ENCODE measurements around the gene ADGRF3.
"Not testable (repeated sequence)": the region's sequence is repeated elsewhere in the genome, so short reads cannot be mapped to it uniquely, and the experiment has no call there.

The ADGRF3 gene

GRCh38 chr2:26346454-26347053, at the start of gene ADGRF3:
TSS of gene ADGRF3 (minus strand) at chr2:26346789. CDS start at chr2:26346234, 555 bp downstream.
- DNase-seq = peak; percentile 75

- no peak for DNase-seq
These were observed 48.8 kb upstream of the ADGRF3 start for GRCh38 chr2:26395394-26395793.

GRCh38 chr2:26394694-26395093, 48.1 kb upstream of the ADGRF3 start:
- DNase-seq = no peak

GRCh38 chr2:26387189-26387588, 40.6 kb upstream of the ADGRF3 start:
- DNase-seq = no peak

- no peak for DNase-seq
These were observed 38.0 kb upstream of the ADGRF3 start for GRCh38 chr2:26384597-26384996.

GRCh38 chr2:26384183-26384582, 37.6 kb upstream of the ADGRF3 start:
- no peak for DNase-seq

GRCh38 chr2:26382564-26382963, 36.0 kb upstream of the ADGRF3 start:
- no peak for DNase-seq

GRCh38 chr2:26380281-26380680, 33.7 kb upstream of the ADGRF3 start:
- DNase-seq = no peak

GRCh38 chr2:26376799-26377198, 30.2 kb upstream of the ADGRF3 start:
- DNase-seq = no peak

- not testable (repeated sequence) for DNase-seq
These were observed 24.3 kb upstream of the ADGRF3 start for GRCh38 chr2:26370909-26371308.

GRCh38 chr2:26369664-26370063, 23.1 kb upstream of the ADGRF3 start:
- not testable (repeated sequence) for DNase-seq

- DNase-seq = no peak
These were observed 20.4 kb upstream of the ADGRF3 start for GRCh38 chr2:26366957-26367356.

GRCh38 chr2:26364669-26365068, 18.1 kb upstream of the ADGRF3 start:
- no peak for DNase-seq

GRCh38 chr2:26363958-26364357, 17.4 kb upstream of the ADGRF3 start:
- DNase-seq = no peak

GRCh38 chr2:26363323-26363722, 16.7 kb upstream of the ADGRF3 start:
- peak; percentile 4 for DNase-seq

GRCh38 chr2:26359886-26360473, 13.4 kb upstream of the ADGRF3 start:
- no peak for DNase-seq

GRCh38 chr2:26356771-26357170, 10.2 kb upstream of the ADGRF3 start:
- DNase-seq = no peak

- no peak for DNase-seq
These were observed 9.5 kb upstream of the ADGRF3 start for GRCh38 chr2:26356111-26356510.

- DNase-seq = no peak
These were observed 8.7 kb upstream of the ADGRF3 start for GRCh38 chr2:26355038-26355995.

GRCh38 chr2:26354469-26354868, 7.9 kb upstream of the ADGRF3 start:
- DNase-seq = not testable (repeated sequence)

GRCh38 chr2:26352892-26353291, 6.3 kb upstream of the ADGRF3 start:
- DNase-seq = no peak

- DNase-seq = no peak
These were observed 4.9 kb upstream of the ADGRF3 start for GRCh38 chr2:26351375-26352090.

GRCh38 chr2:26349690-26350089, 3.1 kb upstream of the ADGRF3 start:
- no peak for DNase-seq
